ENCODE measurements around the gene RANBP1. TPM values are rescaled to one million over a fixed set of nuclear protein-coding genes. Genes with fewer than 3 reads are reported as not detected.

RANBP1 gene
- total and polyA plus RNA-seq, 2 of the 4 experiments (the other 2 are of a cell fraction) = 173 to 376 TPM

DNA sequence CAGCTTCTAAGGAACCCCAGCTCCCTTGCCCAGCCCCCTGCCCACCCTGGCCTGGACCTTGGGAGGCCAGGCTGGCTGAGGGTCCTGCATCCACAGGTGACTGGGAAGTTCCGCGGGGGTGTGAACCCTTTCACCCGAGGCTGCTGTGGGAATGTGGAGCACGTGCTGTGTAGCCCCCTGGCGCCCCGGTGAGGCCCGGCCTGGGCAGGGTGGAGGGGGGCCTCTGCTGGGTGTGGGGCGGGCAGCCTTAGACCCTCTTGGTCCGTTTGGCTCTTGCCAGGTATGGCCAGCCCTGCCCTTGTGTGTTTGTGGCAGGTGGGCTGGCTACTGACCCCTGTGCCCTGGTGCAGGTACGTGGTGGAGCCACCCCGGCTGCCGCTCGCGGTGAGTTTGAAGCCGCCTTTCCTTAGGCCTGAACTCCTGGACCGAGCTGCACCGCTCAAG, 24.6 kb downstream of the RANBP1 start:
- ChIA-PET POLR2A (ENCODE audit: unreplicated experiment) (no interaction called here), CTCF (no interaction called here)
- H3K9me3 ChIP-seq (ENCODE audit: control insufficient read depth, insufficient read depth, low read length) = no peaks in the 10 kb centered on the region
- H3K27me3 ChIP-seq (ENCODE audit: control insufficient read depth, insufficient read depth, low read length) = no peaks in the 10 kb centered on the region
- H3K36me3 ChIP-seq (ENCODE audit: control insufficient read depth, insufficient read depth, low read length) = peaks cover 16% of the 10 kb centered on the region
- no peak overlapping the region for H2BK15ac ChIP-seq (ENCODE audit: low read depth, low read length)
- H2AK9ac ChIP-seq (replicated peaks; ENCODE audit: low read depth, low read length, poor library complexity) = peak overlapping the region; percentile 72
- H3K23ac ChIP-seq (ENCODE audit: low read depth, low read length) = no peak overlapping the region
- no peak overlapping the region for H2AFZ ChIP-seq (replicated peaks; ENCODE audit: low read length, poor library complexity)
- peaks cover 16 to 72% of the 10 kb centered on the region in 2 experiments; a peak in 3 of 4 replicates for H3K79me1 ChIP-seq (ENCODE audit: low read depth in 1 of 2, low read length in 2 of 2)
- no peak overlapping the region for H3K9ac ChIP-seq (ENCODE audit: low read depth, low read length)
- intact Hi-C loops (cut with micrococcal nuclease) = no loop called here
- TF ChIP-seq NFE2L2 (IDR thresholded peaks at IDR 0.05; ENCODE audit: low read depth, low read length) (no peak), MAFK (IDR thresholded peaks at IDR 0.05; ENCODE audit: low read depth, low read length) (no peak), RFX5 (IDR thresholded peaks at IDR 0.05; ENCODE audit: low read depth, low read length) (no peak), RCOR1 (IDR thresholded peaks at IDR 0.05; ENCODE audit: insufficient replicate concordance, low read length) (no peak), MXI1 (IDR thresholded peaks at IDR 0.05; ENCODE audit: borderline replicate concordance, low read depth, low read length) (no peak), MAZ (IDR thresholded peaks at IDR 0.05; ENCODE audit: borderline replicate concordance, low read depth, low read length) (no peak), RAD21 (IDR thresholded peaks at IDR 0.05; ENCODE audit: low read length) (no peak), CHD1 (IDR thresholded peaks at IDR 0.05; ENCODE audit: low read depth, low read length) (no peak), BHLHE40 (IDR thresholded peaks at IDR 0.05; ENCODE audit: low read depth, low read length) (no peak), POLR2A (IDR thresholded peaks at IDR 0.05; ENCODE audit: low read depth, low read length) (no peak)
- H3K27ac ChIP-seq (ENCODE audit: insufficient read depth, low read length) = no peak overlapping the region
- dilution Hi-C loops (cut with HindIII; ENCODE audit: low sequenced_read_pairs, unreplicated experiment) = no loop called here
- no peak overlapping the region for H4K8ac ChIP-seq (ENCODE audit: low read depth in 2 of 2, low read length in 2 of 2)
- peak overlapping the region; percentile 94 for H2BK5ac ChIP-seq (ENCODE audit: low read depth, low read length, poor library complexity, severe bottlenecking)
- H2BK20ac ChIP-seq (ENCODE audit: low read depth, low read length) = 0 out of 2 replicates have a peak overlapping the region, but pooled peaks have one; percentile 6
- H3K4ac ChIP-seq (ENCODE audit: low read depth, low read length) = no peak overlapping the region
- peaks cover 55% of the 10 kb centered on the region for H4K20me1 ChIP-seq (ENCODE audit: insufficient read depth, low read length)
- no TSS peak for BruUV-seq (replicated peaks)
- no peak overlapping the region for H4K5ac ChIP-seq (ENCODE audit: low read depth, low read length)
- H3K9me1 ChIP-seq (ENCODE audit: insufficient read depth, low read length) = peaks cover 18% of the 10 kb centered on the region
- H2BK120ac ChIP-seq (ENCODE audit: low read depth, low read length) = no peak overlapping the region
- no peak overlapping the region for H3K4me2 ChIP-seq (ENCODE audit: low read depth, low read length)
- H3K4me3 ChIP-seq (ENCODE audit: insufficient read depth, low read depth, low read length) = no peak overlapping the region
- 87% methylated on average over 9 of the region's 17 CpGs; no CpG with 5 or more reads in 1 of the 2 experiments for WGBS, 2 experiments (ENCODE audit: extremely low coverage in 2 of 2, insufficient read length in 1 of 2)
- no peak overlapping the region for H3K14ac ChIP-seq (replicated peaks; ENCODE audit: low read depth, low read length)
- H4K91ac ChIP-seq (ENCODE audit: insufficient read depth, low read depth, low read length) = no peak overlapping the region
- in situ Hi-C loops (cut with MboI; ENCODE audit: low sequenced_read_pairs) = no loop called here
- peak overlapping the region; percentile 95 for H2AK5ac ChIP-seq (ENCODE audit: low read depth, low read length)
- no peak for ATAC-seq (ENCODE audit: low read depth)
- no peak for DNase-seq
- H3K18ac ChIP-seq (ENCODE audit: low read depth, low read length) = no peak overlapping the region
- H3K4me1 ChIP-seq (ENCODE audit: control insufficient read depth, insufficient read depth, low read length) = peaks cover 22% of the 10 kb centered on the region
- no peak overlapping the region for H3K56ac ChIP-seq (ENCODE audit: extremely low read depth, insufficient read depth, low read length)

All from IMR-90 (cell line).